ENCODE measurements around the gene ABCA9. TPM values are rescaled to one million over a fixed set of nuclear protein-coding genes. Genes with fewer than 3 reads are reported as not detected.

Gene ABCA9
- total RNA-seq, 1 donor from 2014 or later: 0.26 TPM

DNA sequence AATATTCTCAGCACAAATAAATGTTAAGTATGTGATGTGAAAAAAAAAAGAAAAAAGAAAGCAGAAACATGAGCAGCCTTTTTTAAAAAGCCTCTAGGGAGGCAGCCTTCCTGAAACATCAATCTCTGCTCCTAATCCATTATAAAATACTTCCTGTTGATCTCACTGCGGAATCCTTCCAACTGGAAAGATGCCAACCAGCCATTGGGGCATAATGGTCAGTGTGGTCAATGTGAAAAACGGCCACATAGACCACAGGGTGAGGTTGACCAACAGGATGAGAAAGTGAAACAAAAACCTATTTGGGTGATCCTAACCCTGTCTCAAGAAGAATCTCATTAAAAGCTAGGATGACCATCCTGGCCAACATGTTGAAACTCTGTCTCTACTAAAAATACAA, 79.4 kb downstream of the ABCA9 start:
- FAIRE-seq (no peak), DNase-seq (ENCODE audit: low read depth) (no peak)
- Histone ChIP-seq H3K27me3 (ENCODE audit: control insufficient read depth, insufficient read depth, low read length) (no peaks in the 10 kb centered on the region), H3K4me3 (ENCODE audit: low read depth, low read length) (no peak overlapping the region), H3K36me3 (ENCODE audit: control insufficient read depth, insufficient read depth, low read length) (no peaks in the 10 kb centered on the region)
- TF ChIP-seq, protein P1, sequence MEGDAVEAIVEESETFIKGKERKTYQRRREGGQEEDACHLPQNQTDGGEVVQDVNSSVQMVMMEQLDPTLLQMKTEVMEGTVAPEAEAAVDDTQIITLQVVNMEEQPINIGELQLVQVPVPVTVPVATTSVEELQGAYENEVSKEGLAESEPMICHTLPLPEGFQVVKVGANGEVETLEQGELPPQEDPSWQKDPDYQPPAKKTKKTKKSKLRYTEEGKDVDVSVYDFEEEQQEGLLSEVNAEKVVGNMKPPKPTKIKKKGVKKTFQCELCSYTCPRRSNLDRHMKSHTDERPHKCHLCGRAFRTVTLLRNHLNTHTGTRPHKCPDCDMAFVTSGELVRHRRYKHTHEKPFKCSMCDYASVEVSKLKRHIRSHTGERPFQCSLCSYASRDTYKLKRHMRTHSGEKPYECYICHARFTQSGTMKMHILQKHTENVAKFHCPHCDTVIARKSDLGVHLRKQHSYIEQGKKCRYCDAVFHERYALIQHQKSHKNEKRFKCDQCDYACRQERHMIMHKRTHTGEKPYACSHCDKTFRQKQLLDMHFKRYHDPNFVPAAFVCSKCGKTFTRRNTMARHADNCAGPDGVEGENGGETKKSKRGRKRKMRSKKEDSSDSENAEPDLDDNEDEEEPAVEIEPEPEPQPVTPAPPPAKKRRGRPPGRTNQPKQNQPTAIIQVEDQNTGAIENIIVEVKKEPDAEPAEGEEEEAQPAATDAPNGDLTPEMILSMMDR (IDR thresholded peaks at IDR 0.05; ENCODE audit: insufficient read depth, low read length, severe bottlenecking): no peak

DNA sequence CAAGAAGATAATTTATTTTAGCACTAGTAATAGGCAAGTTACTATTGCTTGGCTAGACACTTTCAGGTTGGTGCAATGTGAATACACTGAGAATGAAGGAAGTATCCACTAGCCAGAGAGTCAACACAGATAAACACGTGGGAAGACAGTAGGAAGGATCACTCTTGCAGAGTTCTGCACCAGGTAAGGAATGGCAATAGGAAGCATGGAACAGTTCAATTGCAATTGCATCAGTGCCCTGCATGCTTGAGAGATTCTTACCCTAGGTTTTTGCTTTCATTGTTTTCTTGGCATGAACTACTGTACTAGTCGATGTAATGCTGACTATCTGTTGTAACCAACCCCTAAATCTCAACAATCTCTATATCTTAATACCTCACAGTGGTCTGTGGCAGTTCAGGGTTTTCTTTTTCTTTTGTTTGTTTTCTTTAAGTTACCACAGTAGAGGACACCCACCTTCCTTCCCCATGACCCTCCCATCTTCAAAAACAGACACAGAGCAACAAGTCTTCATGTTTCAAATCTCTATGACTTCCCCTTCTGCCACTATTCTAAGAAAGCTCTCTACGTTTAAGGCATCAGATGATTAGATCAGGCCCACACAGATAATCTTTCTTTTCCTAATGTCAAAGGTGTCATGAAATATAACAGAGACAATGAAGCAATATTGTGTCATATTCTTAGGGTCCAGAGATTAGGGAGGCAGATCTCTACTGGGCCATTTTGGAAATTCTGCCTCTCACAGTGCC, 87.5 kb downstream of the ABCA9 start:
- Histone ChIP-seq H3K4me3 (ENCODE audit: low read depth, low read length) (no peak overlapping the region), H3K36me3 (ENCODE audit: control insufficient read depth, insufficient read depth, low read length) (no peaks in the 10 kb centered on the region), H3K27me3 (ENCODE audit: control insufficient read depth, insufficient read depth, low read length) (no peaks in the 10 kb centered on the region)
- TF ChIP-seq, protein P1 (IDR thresholded peaks at IDR 0.05; ENCODE audit: insufficient read depth, low read length, severe bottlenecking): no peak
- no peak for FAIRE-seq
- DNase-seq (ENCODE audit: low read depth): no peak

DNA sequence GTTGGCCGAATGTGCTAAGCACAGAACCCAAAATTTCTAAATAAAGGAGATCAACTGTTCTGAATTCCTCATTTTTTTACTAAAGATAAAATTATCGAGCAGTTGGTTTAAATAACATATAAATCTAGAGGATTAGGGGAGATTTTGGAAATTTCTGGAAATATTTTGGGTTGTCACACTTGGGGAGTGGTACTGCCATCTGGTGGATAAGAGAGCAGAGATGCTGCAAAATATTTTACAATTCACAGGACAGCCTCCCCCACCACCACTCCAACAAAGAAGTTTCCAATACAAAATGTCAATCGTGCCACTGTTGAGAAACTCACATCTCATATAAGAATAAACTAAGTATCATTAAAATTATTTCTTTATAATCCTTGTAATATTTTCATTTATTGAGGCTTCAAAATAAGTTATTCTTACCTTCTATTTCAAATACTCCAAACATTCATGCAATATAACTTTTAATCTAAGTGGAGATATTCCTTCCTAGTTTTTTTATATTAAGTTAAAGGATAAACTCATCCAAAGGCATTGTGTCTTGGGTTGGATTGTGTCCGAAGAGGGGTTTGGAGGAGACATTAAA, 88.5 kb downstream of the ABCA9 start:
- FAIRE-seq: no peak
- H3K4me3 ChIP-seq (ENCODE audit: low read depth, low read length): no peak overlapping the region
- H3K27me3 ChIP-seq (ENCODE audit: control insufficient read depth, insufficient read depth, low read length): no peaks in the 10 kb centered on the region
- H3K36me3 ChIP-seq (ENCODE audit: control insufficient read depth, insufficient read depth, low read length): no peaks in the 10 kb centered on the region
- TF ChIP-seq, protein P1 (IDR thresholded peaks at IDR 0.05; ENCODE audit: insufficient read depth, low read length, severe bottlenecking): peak; percentile 57
- peak; percentile 12 for DNase-seq (ENCODE audit: low read depth)

DNA sequence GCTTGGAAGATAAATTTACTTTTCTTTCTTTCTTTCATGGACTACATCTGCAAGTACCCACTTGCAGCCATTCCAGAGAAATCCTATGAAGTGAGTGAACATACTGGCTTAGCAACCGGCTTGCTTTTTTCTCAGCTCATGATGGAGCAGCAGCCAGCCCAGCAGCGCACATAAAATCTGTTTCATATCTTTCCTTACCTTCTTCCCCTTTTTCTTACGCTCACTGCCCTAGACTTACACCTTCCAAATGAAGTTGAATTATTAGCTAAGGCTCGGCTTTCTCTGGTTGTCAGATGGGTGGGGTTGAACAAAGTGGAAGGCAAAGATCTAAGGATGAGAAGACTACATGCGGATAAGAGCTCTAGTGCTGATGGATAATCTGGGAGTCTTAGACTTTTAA, 91.6 kb downstream of the ABCA9 start:
- Histone ChIP-seq H3K27me3 (ENCODE audit: control insufficient read depth, insufficient read depth, low read length) (no peaks in the 10 kb centered on the region), H3K36me3 (ENCODE audit: control insufficient read depth, insufficient read depth, low read length) (no peaks in the 10 kb centered on the region), H3K4me3 (ENCODE audit: low read depth, low read length) (no peak overlapping the region)
- FAIRE-seq (no peak), DNase-seq (ENCODE audit: low read depth) (no peak)
- TF ChIP-seq, protein P1 (IDR thresholded peaks at IDR 0.05; ENCODE audit: insufficient read depth, low read length, severe bottlenecking): no peak

DNA sequence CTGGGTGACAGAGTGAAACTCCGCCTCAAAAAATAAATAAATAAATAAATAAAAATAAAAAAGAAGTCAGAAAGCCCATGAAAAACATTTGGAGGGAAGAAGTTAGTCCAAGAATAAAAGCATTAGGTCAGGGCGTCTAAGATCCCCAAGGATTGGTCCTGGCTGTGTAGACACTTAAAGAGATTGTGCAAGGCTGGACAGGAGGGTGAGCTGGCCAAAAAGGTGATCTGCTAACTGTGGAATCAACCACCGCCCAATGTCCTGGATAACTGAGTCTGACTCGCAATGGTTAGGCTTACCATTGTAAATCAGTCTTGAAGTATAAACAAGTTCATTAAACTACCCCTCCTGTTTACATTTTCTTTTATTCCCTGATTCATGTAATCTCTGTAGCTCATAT, 96.8 kb downstream of the ABCA9 start:
- DNase-seq (ENCODE audit: low read depth) (no peak), FAIRE-seq (no peak)
- Histone ChIP-seq H3K4me3 (ENCODE audit: low read depth, low read length) (no peak overlapping the region), H3K27me3 (ENCODE audit: control insufficient read depth, insufficient read depth, low read length) (no peaks in the 10 kb centered on the region), H3K36me3 (ENCODE audit: control insufficient read depth, insufficient read depth, low read length) (no peaks in the 10 kb centered on the region)
- TF ChIP-seq, protein P1 (IDR thresholded peaks at IDR 0.05; ENCODE audit: insufficient read depth, low read length, severe bottlenecking): no peak

All from bronchial epithelial cell (primary cell).